CD4-positive, alpha-beta T cell treated with Interleukin-17A for 1 hour (primary cell): ENCODE measurements around the gene TRIM56.
"Not testable (repeated sequence)": the region's sequence is repeated elsewhere in the genome, so short reads cannot be mapped to it uniquely, and the experiment has no call there.

Experiments used
- DNase-seq: peaks from one replicate; pipeline ENCODE4 v3.0.0-alpha.2; 2020

TRIM56 gene

GRCh38 chr7:101092266-101092905 is 7.1 kb downstream of the TRIM56 start:
- not testable (repeated sequence) for DNase-seq

- DNase-seq, result no peak
These were observed 8.6 kb downstream of the TRIM56 start for GRCh38 chr7:101093906-101094305.

- no peak for DNase-seq
These were observed 9.1 kb downstream of the TRIM56 start for GRCh38 chr7:101094376-101094775.

- DNase-seq, result peak; percentile 18
These were observed 9.6 kb downstream of the TRIM56 start for GRCh38 chr7:101094791-101095375.

GRCh38 chr7:101096331-101096956 is 11.2 kb downstream of the TRIM56 start:
- DNase-seq, result no peak

- no peak for DNase-seq
These were observed 11.7 kb downstream of the TRIM56 start for GRCh38 chr7:101096957-101097347.

GRCh38 chr7:101097561-101097960 is 12.3 kb downstream of the TRIM56 start:
- DNase-seq, result no peak

- DNase-seq, result peak; percentile 14
These were observed 14.9 kb downstream of the TRIM56 start for GRCh38 chr7:101099969-101100781.

- DNase-seq, result no peak
These were observed 15.9 kb downstream of the TRIM56 start for GRCh38 chr7:101100858-101101847.

- no peak for DNase-seq
These were observed 16.7 kb downstream of the TRIM56 start for GRCh38 chr7:101102026-101102425.

- DNase-seq, result not testable (repeated sequence)
These were observed 18.4 kb downstream of the TRIM56 start for GRCh38 chr7:101103701-101104100.

GRCh38 chr7:101104193-101104713 is 19.0 kb downstream of the TRIM56 start:
- no peak for DNase-seq

- no peak for DNase-seq
These were observed 19.5 kb downstream of the TRIM56 start for GRCh38 chr7:101104799-101105198.

- DNase-seq, result not testable (repeated sequence)
These were observed 20.0 kb downstream of the TRIM56 start for GRCh38 chr7:101105248-101105647.

- DNase-seq, result no peak
These were observed 21.1 kb downstream of the TRIM56 start for GRCh38 chr7:101106386-101106785.

GRCh38 chr7:101108330-101108857 is 23.1 kb downstream of the TRIM56 start:
- DNase-seq, result no peak

- DNase-seq, result no peak
These were observed 23.7 kb downstream of the TRIM56 start for GRCh38 chr7:101108961-101109360.

- DNase-seq, result no peak
These were observed 24.1 kb downstream of the TRIM56 start for GRCh38 chr7:101109368-101109767.

GRCh38 chr7:101111261-101111660 is 26.0 kb downstream of the TRIM56 start:
- DNase-seq, result no peak

- DNase-seq, result no peak
These were observed 27.0 kb downstream of the TRIM56 start for GRCh38 chr7:101112233-101112632.

- not testable (repeated sequence) for DNase-seq
These were observed 27.9 kb downstream of the TRIM56 start for GRCh38 chr7:101113140-101113539.

- no peak for DNase-seq
These were observed 28.6 kb downstream of the TRIM56 start for GRCh38 chr7:101113836-101114235.
